Trophoblast cell (in vitro differentiated cells and primary cell): ENCODE measurements around the gene VTI1B.

Experiments
- DNase-seq, 2 donors: peaks; one replicate each; pipeline ENCODE4 v3.0.0-alpha.2; 2016
- H2AFZ ChIP-seq: 2 replicates; pipeline ENCODE4 v1.6.1; 2013; ENCODE audit warnings: low read length, moderate library complexity, mild to moderate bottlenecking; ENCODE audit not compliant: insufficient read depth, poor library complexity
- H2AK5ac ChIP-seq: 2 replicates; pipeline ENCODE4 v1.6.1; 2013; ENCODE audit warnings: mild to moderate bottlenecking, low read length
- H2BK120ac ChIP-seq: 2 replicates; pipeline ENCODE4 v1.6.1; 2013; ENCODE audit warnings: low read length, mild to moderate bottlenecking, moderate library complexity; ENCODE audit not compliant: insufficient read depth, poor library complexity
- H2BK12ac ChIP-seq: 2 replicates; pipeline ENCODE4 v1.6.1; 2013; ENCODE audit warnings: mild to moderate bottlenecking, low read length, moderate library complexity
- H2BK5ac ChIP-seq: 2 replicates; pipeline ENCODE4 v1.6.1; 2013; ENCODE audit warnings: low read length, low read depth, moderate library complexity, mild to moderate bottlenecking; ENCODE audit not compliant: poor library complexity
- H3K14ac ChIP-seq: 2 replicates; pipeline ENCODE4 v1.6.1; 2013; ENCODE audit warnings: mild to moderate bottlenecking, low read length
- H3K18ac ChIP-seq: 2 replicates; pipeline ENCODE4 v1.6.1; 2013; ENCODE audit warnings: mild to moderate bottlenecking, low read length
- H3K23ac ChIP-seq: 2 replicates; pipeline ENCODE4 v1.6.1; 2013; ENCODE audit warnings: low read length
- H3K27ac ChIP-seq: 2 replicates; pipeline ENCODE4 v1.5.1; 2013; ENCODE audit warnings: low read depth, mild to moderate bottlenecking, inconsistent platforms, low read length, moderate library complexity
- H3K27me3 ChIP-seq: 2 replicates; pipeline ENCODE4 v1.6.1; 2013; ENCODE audit warnings: inconsistent platforms, mild to moderate bottlenecking, low read length, moderate library complexity; ENCODE audit not compliant: insufficient read depth
- H3K36me3 ChIP-seq, 2 experiments: 1 replicate in 1 of 2; 2 replicates in 1 of 2; pipeline ENCODE4 v1.6.1; 2013; ENCODE audit warnings: low read length in 2 of 2, mild to moderate bottlenecking in 2 of 2, moderate library complexity in 1 of 2; ENCODE audit not compliant: insufficient read depth in 2 of 2, control insufficient read depth in 1 of 2
- H3K4ac ChIP-seq: 2 replicates; pipeline ENCODE4 v1.6.1; 2013; ENCODE audit warnings: low read depth, mild to moderate bottlenecking, low read length, moderate library complexity
- H3K4me1 ChIP-seq, 2 experiments: 1 replicate in 1 of 2; 2 replicates in 1 of 2; pipeline ENCODE4 v1.6.1; 2013; ENCODE audit warnings: low read length in 2 of 2, mild to moderate bottlenecking in 2 of 2, moderate library complexity in 1 of 2; ENCODE audit not compliant: insufficient read depth in 2 of 2, control insufficient read depth in 1 of 2
- H3K4me2 ChIP-seq: 2 replicates; pipeline ENCODE4 v1.6.1; 2013; ENCODE audit warnings: inconsistent platforms, mild to moderate bottlenecking, low read length, moderate library complexity
- H3K4me3 ChIP-seq: 2 replicates; pipeline ENCODE4 v1.5.1; 2013; ENCODE audit warnings: mild to moderate bottlenecking, low read depth, low read length, inconsistent platforms
- H3K79me1 ChIP-seq: one replicate; pipeline ENCODE4 v1.6.1; 2013; ENCODE audit warnings: low read length
- H3K79me2 ChIP-seq: 2 replicates; pipeline ENCODE4 v1.6.1; 2013; ENCODE audit warnings: low read length, mild to moderate bottlenecking; ENCODE audit not compliant: control insufficient read depth, insufficient read depth, poor library complexity
- H3K9ac ChIP-seq: 2 replicates; pipeline ENCODE4 v1.6.1; 2013; ENCODE audit warnings: mild to moderate bottlenecking, low read length
- H3K9me3 ChIP-seq: 2 replicates; pipeline ENCODE4 v1.6.1; 2013; ENCODE audit warnings: low read depth, mild to moderate bottlenecking, control low read depth, inconsistent platforms, low read length; ENCODE audit not compliant: insufficient read depth
- H4K12ac ChIP-seq: 2 replicates; pipeline ENCODE4 v1.6.1; 2013; ENCODE audit warnings: low read depth, mild to moderate bottlenecking, low read length, moderate library complexity
- H4K8ac ChIP-seq: 2 replicates; pipeline ENCODE4 v1.6.1; 2013; ENCODE audit warnings: low read depth, mild to moderate bottlenecking, low read length, moderate library complexity
- H4K91ac ChIP-seq: one replicate; pipeline ENCODE4 v1.6.1; 2013; ENCODE audit warnings: low read depth, mild to moderate bottlenecking, low read length, moderate library complexity
- WGBS: extraction: QIAGEN DNeasy Blood & Tissue Kit; methylation state at CpG from one replicate; pipeline ENCODE4 v1.1.7; 2013; ENCODE audit warnings: missing lambda C conversion rate; ENCODE audit not compliant: insufficient read length, insufficient coverage; ENCODE audit errors: extremely low coverage; 5-methylcytosine and 5-hydroxymethylcytosine counted together

VTI1B gene

DNA sequence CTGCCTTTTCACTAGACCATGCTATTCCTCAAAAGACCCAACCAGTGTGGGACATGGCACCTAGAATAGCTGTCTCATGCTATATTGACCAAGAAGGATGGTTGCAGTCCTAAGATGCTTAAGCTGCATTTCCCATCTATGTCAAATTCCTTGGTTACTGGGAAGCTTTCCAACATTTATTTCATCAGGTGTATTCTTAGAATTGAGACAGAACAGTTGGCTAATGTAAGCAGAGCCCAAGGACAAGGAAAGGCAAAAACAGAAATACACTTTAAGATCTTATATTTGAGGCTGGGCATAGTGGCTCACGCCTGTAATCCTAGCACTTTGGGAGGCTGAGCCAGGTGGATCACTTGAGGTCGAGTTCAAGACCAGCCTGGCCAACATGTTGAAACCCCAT lies 30.0 kb downstream of the VTI1B start:
- Histone ChIP-seq H2AK5ac (no peak overlapping the region), H3K9me3 (no peaks in the 10 kb centered on the region), H3K4me2 (no peak overlapping the region), H2BK5ac (no peak overlapping the region), H3K18ac (no peak overlapping the region), H3K27ac (no peak overlapping the region), H3K79me1 (no peaks in the 10 kb centered on the region), H4K8ac (no peak overlapping the region), H3K79me2 (no peaks in the 10 kb centered on the region), H4K91ac (no peak overlapping the region), H3K9ac (no peak overlapping the region), H2BK12ac (no peak overlapping the region), H2AFZ (no peak overlapping the region), H3K4ac (no peak overlapping the region), H3K36me3 (peaks cover 4 to 22% of the 10 kb centered on the region in 2 experiments), H3K23ac (no peak overlapping the region), H2BK120ac (no peak overlapping the region), H4K12ac (no peak overlapping the region), H3K14ac (no peak overlapping the region), H3K4me1 (no peaks in the 10 kb centered on the region), H3K4me3 (no peak overlapping the region), H3K27me3 (no peaks in the 10 kb centered on the region)
- no CpG with 5 or more reads among the region's 2 CpGs for WGBS
- DNase-seq, result peak in 1 of 2 donors; percentile 9

DNA sequence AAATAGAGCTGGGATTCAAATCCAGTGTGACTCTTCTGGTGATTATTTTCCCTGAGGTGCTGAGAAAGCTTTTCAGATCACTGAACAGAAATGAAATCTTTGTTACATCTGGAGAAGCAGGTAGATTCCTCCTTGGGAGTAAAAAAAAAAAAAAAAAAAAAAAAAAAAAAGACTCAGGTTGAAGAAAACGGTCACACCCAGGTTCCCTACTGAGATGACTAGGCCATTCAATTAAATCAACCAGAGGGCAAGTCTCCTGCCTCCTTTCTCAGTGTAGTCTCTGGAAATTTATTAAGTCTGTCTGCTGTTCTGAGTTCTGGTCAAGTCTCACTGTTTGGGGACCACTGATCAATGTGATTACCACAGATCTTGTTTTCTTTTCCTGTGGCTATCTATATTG lies 30.7 kb downstream of the VTI1B start:
- H4K12ac ChIP-seq, result no peak overlapping the region
- H2AFZ ChIP-seq, result no peak overlapping the region
- H3K18ac ChIP-seq, result no peak overlapping the region
- no peak overlapping the region for H4K91ac ChIP-seq
- H3K27ac ChIP-seq, result no peak overlapping the region
- H3K79me1 ChIP-seq, result no peaks in the 10 kb centered on the region
- H2AK5ac ChIP-seq, result no peak overlapping the region
- no peak for DNase-seq
- H4K8ac ChIP-seq, result no peak overlapping the region
- no CpG with 5 or more reads among the region's 1 CpG for WGBS
- no peak overlapping the region for H3K4me3 ChIP-seq
- H3K9ac ChIP-seq, result no peak overlapping the region
- H2BK12ac ChIP-seq, result no peak overlapping the region
- H2BK5ac ChIP-seq, result no peak overlapping the region
- H3K79me2 ChIP-seq, result no peaks in the 10 kb centered on the region
- no peak overlapping the region for H3K4ac ChIP-seq
- H3K23ac ChIP-seq, result no peak overlapping the region
- H3K14ac ChIP-seq, result no peak overlapping the region
- H3K27me3 ChIP-seq, result no peaks in the 10 kb centered on the region
- no peak overlapping the region for H3K4me2 ChIP-seq
- H3K9me3 ChIP-seq, result no peaks in the 10 kb centered on the region
- no peaks in the 10 kb centered on the region for H3K4me1 ChIP-seq
- H2BK120ac ChIP-seq, result no peak overlapping the region
- H3K36me3 ChIP-seq, result peaks cover 4 to 14% of the 10 kb centered on the region in 2 experiments

DNA sequence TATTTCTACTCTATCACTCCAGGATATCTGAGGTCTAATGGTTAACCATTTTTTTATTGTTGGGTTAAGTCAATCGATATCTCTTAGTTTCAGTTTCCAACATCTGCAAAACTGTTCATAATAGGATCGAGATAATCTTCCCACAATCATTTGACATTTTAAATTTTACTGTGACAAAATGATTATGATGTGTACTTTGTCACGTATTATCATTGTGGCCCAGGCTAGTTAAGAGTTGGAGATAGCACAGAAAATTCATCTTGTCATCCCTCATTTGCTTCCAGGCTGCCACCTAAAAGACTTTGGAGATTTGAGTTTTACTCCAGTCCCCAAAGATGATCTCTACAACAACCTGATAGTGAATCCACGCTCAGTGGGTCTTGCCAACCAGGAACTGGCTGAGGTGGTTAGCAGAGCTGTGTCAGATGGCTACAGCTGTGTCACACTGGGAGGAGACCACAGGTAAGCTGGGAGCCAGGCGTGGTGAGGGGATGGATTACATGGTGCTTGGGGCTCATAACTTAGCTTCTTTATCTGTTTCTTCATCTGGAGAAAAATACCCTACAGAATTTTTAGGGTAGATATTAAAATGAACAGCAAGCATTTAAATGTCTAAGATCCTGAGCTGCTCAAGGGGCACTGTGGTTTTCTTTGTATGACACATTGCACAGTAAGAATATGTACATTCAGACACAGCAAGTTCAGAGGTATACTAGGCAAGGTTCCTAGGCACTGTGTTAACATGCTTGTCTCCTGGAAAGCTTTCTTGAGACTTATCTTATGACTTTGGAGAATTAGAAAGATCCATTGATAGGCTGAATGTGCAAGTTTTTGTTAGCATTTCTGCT lies 32.3 kb downstream of the VTI1B start:
- H3K79me2 ChIP-seq, result no peaks in the 10 kb centered on the region
- H3K79me1 ChIP-seq, result no peaks in the 10 kb centered on the region
- H3K27me3 ChIP-seq, result no peaks in the 10 kb centered on the region
- DNase-seq, result no peak
- no peak overlapping the region for H3K9ac ChIP-seq
- H3K18ac ChIP-seq, result no peak overlapping the region
- H3K36me3 ChIP-seq, result peaks cover 4 to 14% of the 10 kb centered on the region in 2 experiments
- H3K27ac ChIP-seq, result no peak overlapping the region
- no peak overlapping the region for H2BK120ac ChIP-seq
- no peak overlapping the region for H4K8ac ChIP-seq
- no peak overlapping the region for H3K4me3 ChIP-seq
- H3K9me3 ChIP-seq, result no peaks in the 10 kb centered on the region
- H3K4me2 ChIP-seq, result no peak overlapping the region
- no peak overlapping the region for H3K4ac ChIP-seq
- H3K14ac ChIP-seq, result no peak overlapping the region
- H2BK5ac ChIP-seq, result no peak overlapping the region
- H2BK12ac ChIP-seq, result no peak overlapping the region
- peak overlapping the region; percentile 24 for H3K23ac ChIP-seq
- H4K91ac ChIP-seq, result no peak overlapping the region
- no peak overlapping the region for H4K12ac ChIP-seq
- H2AK5ac ChIP-seq, result no peak overlapping the region
- no CpG with 5 or more reads among the region's 5 CpGs for WGBS
- H3K4me1 ChIP-seq, result no peaks in the 10 kb centered on the region
- no peak overlapping the region for H2AFZ ChIP-seq

DNA sequence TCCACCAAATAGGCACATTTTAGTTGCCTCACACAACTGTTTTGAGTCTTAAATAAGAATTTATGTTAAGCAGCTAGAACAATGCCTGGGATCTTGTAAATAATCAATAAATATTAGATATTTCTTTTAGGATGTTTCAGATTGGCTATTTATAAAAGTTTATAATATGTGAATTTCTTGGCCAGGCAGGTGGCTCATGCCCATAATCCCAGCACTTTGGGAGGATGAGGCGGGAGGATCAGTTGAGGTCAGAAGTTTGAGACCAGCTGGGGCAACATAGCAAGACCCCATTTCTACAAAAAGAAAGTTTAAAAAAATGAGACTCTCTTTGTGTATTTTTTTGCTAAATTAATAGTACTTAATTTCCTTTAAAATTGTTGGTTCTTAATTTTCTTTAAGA lies 33.0 kb downstream of the VTI1B start:
- Histone ChIP-seq H2BK12ac (no peak overlapping the region), H4K8ac (no peak overlapping the region), H3K23ac (no peak overlapping the region), H3K4me1 (no peaks in the 10 kb centered on the region), H3K27me3 (no peaks in the 10 kb centered on the region), H3K18ac (no peak overlapping the region), H3K79me2 (no peaks in the 10 kb centered on the region), H3K9ac (no peak overlapping the region), H2BK5ac (no peak overlapping the region), H3K9me3 (no peaks in the 10 kb centered on the region), H2AFZ (no peak overlapping the region), H4K91ac (no peak overlapping the region), H2BK120ac (no peak overlapping the region), H3K27ac (no peak overlapping the region), H2AK5ac (no peak overlapping the region), H3K4ac (no peak overlapping the region), H3K79me1 (no peaks in the 10 kb centered on the region), H3K36me3 (peaks cover 4 to 13% of the 10 kb centered on the region in 2 experiments), H3K4me3 (no peak overlapping the region), H3K4me2 (no peak overlapping the region), H4K12ac (no peak overlapping the region), H3K14ac (no peak overlapping the region)
- DNase-seq, result no peak
- no CpG with 5 or more reads among the region's 1 CpG for WGBS
